Thymus (tissue), 11 donors: ENCODE measurements around the gene UGT2B15. TPM values are rescaled to one million over a fixed set of nuclear protein-coding genes. Genes with fewer than 3 reads are reported as not detected.
"Not testable (repeated sequence)": the region's sequence is repeated elsewhere in the genome, so short reads cannot be mapped to it uniquely, and the experiment has no call there.

Experiments used
- DNase-seq, 9 donors: peaks; one replicate each; pipeline ENCODE4 v3.0.0-alpha.2; 2013; ENCODE audit warnings: low spot score in 9 of 9, low read depth in 6 of 9, missing footprints in 1 of 9
- H3K27ac ChIP-seq, 2 donors: one replicate each; pipeline ENCODE4 v1.5.1; 2013; ENCODE audit warnings: control low read depth in 1 of 2, low read depth in 1 of 2, low read length in 1 of 2, mild to moderate bottlenecking in 1 of 2, moderate library complexity in 1 of 2
- H3K27me3 ChIP-seq, 2 donors: one replicate each; pipeline ENCODE4 v1.5.1; 2013; ENCODE audit warnings: low read length in 1 of 2; ENCODE audit not compliant: control insufficient read depth in 2 of 2, insufficient read depth in 1 of 2
- H3K36me3 ChIP-seq, 2 donors: one replicate each; pipeline ENCODE4 v1.5.1; 2013; ENCODE audit warnings: low read length in 1 of 2, mild to moderate bottlenecking in 1 of 2, moderate library complexity in 1 of 2; ENCODE audit not compliant: control insufficient read depth in 2 of 2, insufficient read depth in 2 of 2
- H3K4me1 ChIP-seq, 2 donors: one replicate each; pipeline ENCODE4 v1.5.1; 2013; ENCODE audit warnings: low read length in 2 of 2; ENCODE audit not compliant: control insufficient read depth in 2 of 2, insufficient read depth in 2 of 2
- H3K4me3 ChIP-seq, 2 donors: one replicate each; pipeline ENCODE4 v1.5.1; 2013; ENCODE audit warnings: low read length in 2 of 2, control low read depth in 1 of 2, mild to moderate bottlenecking in 1 of 2
- H3K9me3 ChIP-seq, 2 donors: one replicate each; pipeline ENCODE4 v1.5.1; 2013; ENCODE audit warnings: low read length in 1 of 2, mild to moderate bottlenecking in 1 of 2; ENCODE audit not compliant: control insufficient read depth in 2 of 2, insufficient read depth in 1 of 2
- WGBS: extraction: QIAGEN DNeasy Blood & Tissue Kit; methylation state at CpG from one replicate; pipeline ENCODE4 v1.1.7; 2013; 5-methylcytosine and 5-hydroxymethylcytosine counted together
- polyA plus RNA-seq: library from polyadenylated mRNA; stranded (reverse); fragments of 200-250 nt; gene quantifications from one replicate; pipeline ENCODE4 v1.2.3, GENCODE V29; 2013
- total RNA-seq: library from RNA; stranded (reverse); fragments of 120-200 nt; gene quantifications from one replicate; pipeline ENCODE4 v1.2.4, GENCODE V29; 2013
- donor health status: healthy.

Gene UGT2B15
- total and polyA plus RNA-seq, 2 donors = 0.05 to 0.21 TPM

- not testable (repeated sequence) for DNase-seq, H3K27me3 ChIP-seq, H3K9me3 ChIP-seq, H3K36me3 ChIP-seq, H3K4me3 ChIP-seq, H3K27ac ChIP-seq, H3K4me1 ChIP-seq
- no CpG with 5 or more reads among the region's 1 CpG for WGBS
These were observed 7.4 kb downstream of the UGT2B15 start for GRCh38 chr4:68662836-68663574.

DNA sequence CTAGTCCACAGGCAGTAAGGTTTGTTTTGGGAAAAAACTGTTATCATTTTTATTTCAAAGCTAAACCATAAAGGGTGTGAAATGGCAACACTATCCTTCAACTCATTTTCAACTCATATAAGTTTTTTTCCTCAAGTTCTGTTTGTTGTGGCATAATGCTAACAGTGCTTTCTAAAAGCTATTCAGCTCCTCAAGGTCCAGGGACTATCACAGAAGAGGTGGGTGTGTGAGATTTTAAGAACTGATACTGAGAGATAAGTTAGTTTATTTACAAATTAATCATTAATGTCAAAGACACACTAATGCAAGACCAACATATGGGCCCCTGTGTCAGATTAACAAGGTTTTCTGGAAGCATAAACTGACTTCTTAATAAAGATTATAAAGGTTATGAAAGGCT, 11.8 kb downstream of the UGT2B15 start:
- no peaks in the 10 kb centered on the region for H3K4me1 ChIP-seq
- H3K27ac ChIP-seq = no peak overlapping the region
- H3K9me3 ChIP-seq = no peaks in the 10 kb centered on the region
- no peaks in the 10 kb centered on the region for H3K36me3 ChIP-seq
- DNase-seq = no peak
- H3K27me3 ChIP-seq = no peaks in the 10 kb centered on the region
- H3K4me3 ChIP-seq = no peak overlapping the region

DNA sequence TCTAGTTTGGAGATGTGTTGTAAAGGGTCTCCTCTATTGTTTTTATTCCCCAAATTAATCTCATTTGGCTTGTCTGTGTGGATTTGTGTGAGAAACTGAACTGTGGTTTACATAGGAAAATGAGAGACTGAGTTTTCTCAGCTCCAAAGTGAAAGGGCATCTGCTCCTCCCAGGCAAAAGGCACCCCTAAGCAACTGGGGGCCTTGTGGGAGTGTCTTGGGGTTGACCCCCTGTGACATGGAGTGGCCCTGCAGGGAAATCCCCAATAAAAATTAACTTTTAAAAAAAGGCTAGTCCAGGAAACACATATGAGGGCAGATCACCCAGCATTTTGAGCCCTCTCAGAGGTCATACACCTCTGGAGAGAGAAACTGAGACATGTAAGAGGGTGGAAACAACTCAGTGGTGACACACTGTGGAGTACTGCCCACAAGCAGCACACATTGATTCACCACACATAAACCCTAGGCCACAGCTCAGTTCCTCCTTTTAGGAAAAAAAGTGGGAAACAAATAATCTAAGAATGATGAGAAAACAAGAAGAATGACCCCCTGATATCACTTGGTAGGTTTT, 13.3 kb downstream of the UGT2B15 start:
- H3K36me3 ChIP-seq, H3K4me1 ChIP-seq, H3K4me3 ChIP-seq, H3K27me3 ChIP-seq, H3K27ac ChIP-seq, DNase-seq, H3K9me3 ChIP-seq: not testable (repeated sequence)

- not testable (repeated sequence) for H3K9me3 ChIP-seq, H3K27ac ChIP-seq, H3K4me1 ChIP-seq, DNase-seq, H3K27me3 ChIP-seq, H3K36me3 ChIP-seq, H3K4me3 ChIP-seq
- WGBS = 89% methylated on average over 2 of the region's 2 CpGs
These were observed 13.9 kb downstream of the UGT2B15 start for GRCh38 chr4:68656445-68656973.

GRCh38 chr4:68655764-68656444, 14.5 kb downstream of the UGT2B15 start:
- Histone ChIP-seq H3K27me3 (no peaks in the 10 kb centered on the region), H3K4me1 (no peaks in the 10 kb centered on the region), H3K9me3 (no peaks in the 10 kb centered on the region), H3K36me3 (no peaks in the 10 kb centered on the region), H3K27ac (no peak overlapping the region), H3K4me3 (no peak overlapping the region)
- WGBS = 82% methylated on average over 3 of the region's 3 CpGs
- DNase-seq = no peak

GRCh38 chr4:68654946-68655721, 15.3 kb downstream of the UGT2B15 start:
- H3K9me3 ChIP-seq = no peaks in the 10 kb centered on the region
- WGBS = 88% methylated on average over 5 of the region's 5 CpGs
- no peaks in the 10 kb centered on the region for H3K4me1 ChIP-seq
- H3K27me3 ChIP-seq = no peaks in the 10 kb centered on the region
- H3K27ac ChIP-seq = no peak overlapping the region
- DNase-seq = no peak
- H3K36me3 ChIP-seq = no peaks in the 10 kb centered on the region
- H3K4me3 ChIP-seq = no peak overlapping the region

DNA sequence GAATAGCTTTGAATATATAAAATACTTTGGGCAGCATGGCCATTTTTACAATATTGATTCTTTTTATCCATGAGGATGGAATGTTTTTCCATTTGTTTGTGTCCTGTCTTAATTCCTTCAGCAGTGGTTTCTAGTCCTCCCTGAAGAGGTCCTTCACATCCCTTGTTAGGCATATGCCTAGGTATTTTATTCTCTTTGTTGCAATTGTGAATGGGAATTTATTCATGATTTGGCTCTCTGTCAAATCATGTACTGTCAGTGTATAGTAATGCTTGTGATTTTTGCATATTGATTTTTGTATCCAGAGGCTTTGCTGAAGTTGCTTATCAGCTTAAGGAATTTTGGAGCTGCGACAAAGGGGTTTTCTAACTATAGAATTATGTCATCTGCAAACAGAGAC, 18.5 kb downstream of the UGT2B15 start:
- Histone ChIP-seq H3K27me3 (no peaks in the 10 kb centered on the region), H3K4me1 (no peaks in the 10 kb centered on the region), H3K36me3 (no peaks in the 10 kb centered on the region), H3K27ac (no peak overlapping the region), H3K4me3 (no peak overlapping the region), H3K9me3 (no peaks in the 10 kb centered on the region)
- WGBS = 93% methylated on average over 1 of the region's 1 CpG
- DNase-seq = no peak

GRCh38 chr4:68630371-68630770, 40.1 kb downstream of the UGT2B15 start:
- H3K27ac ChIP-seq = no peak overlapping the region
- no peaks in the 10 kb centered on the region for H3K36me3 ChIP-seq
- H3K4me1 ChIP-seq = no peaks in the 10 kb centered on the region
- no peaks in the 10 kb centered on the region for H3K9me3 ChIP-seq
- DNase-seq = no peak
- no peak overlapping the region for H3K4me3 ChIP-seq
- no peaks in the 10 kb centered on the region for H3K27me3 ChIP-seq
- 89% methylated on average over 3 of the region's 3 CpGs for WGBS

GRCh38 chr4:68622731-68623130, 47.7 kb downstream of the UGT2B15 start:
- H3K4me3 ChIP-seq = not testable (repeated sequence)
- 89% methylated on average over 2 of the region's 2 CpGs for WGBS

More at GRCh38 chr4:68622731-68623130, 47.7 kb downstream of the UGT2B15 start:
- not testable (repeated sequence) for H3K4me1 ChIP-seq, H3K9me3 ChIP-seq, H3K27ac ChIP-seq, DNase-seq, H3K36me3 ChIP-seq, H3K27me3 ChIP-seq
